Subcutaneous adipose tissue (tissue), 4 donors: ENCODE results near the gene ACACB. TPM values are rescaled to one million over a fixed set of nuclear protein-coding genes. Genes with fewer than 3 reads are reported as not detected.

Experiments used
- CTCF ChIP-seq: fragments of 450-650 bp; IDR thresholded peaks from one replicate; pipeline ENCODE4 v1.5.1; 2016; ENCODE audit warnings: low read depth, mild to moderate bottlenecking, control low read depth, antibody characterized with exemption, moderate library complexity
- total RNA-seq, 4 donors: library from RNA; depleted of rRNA; stranded (reverse); fragments of >200 nt; gene quantifications; one replicate each; pipeline ENCODE4 v1.1.0, GENCODE V29; 2016

The ACACB gene
- total RNA-seq, 4 donors from 2014 or later, result 798 to 3,288 (median 1,277) TPM

GRCh38 chr12:109098651-109099050 lies 17.7 kb upstream of the ACACB start:
- no peak for TF ChIP-seq CTCF

GRCh38 chr12:109099431-109100020 lies 16.9 kb upstream of the ACACB start:
- no peak for TF ChIP-seq CTCF

GRCh38 chr12:109100741-109101140 lies 15.6 kb upstream of the ACACB start:
- TF ChIP-seq CTCF, result no peak

GRCh38 chr12:109102491-109102890 lies 13.9 kb upstream of the ACACB start:
- TF ChIP-seq CTCF, result no peak

GRCh38 chr12:109105176-109105575 lies 11.2 kb upstream of the ACACB start:
- TF ChIP-seq CTCF, result no peak

GRCh38 chr12:109109746-109110350 lies 6.5 kb upstream of the ACACB start:
- no peak for TF ChIP-seq CTCF

GRCh38 chr12:109110988-109111495 lies 5.3 kb upstream of the ACACB start:
- TF ChIP-seq CTCF, result no peak
